ENCODE measurements around the gene TPRKB. TPM values are rescaled to one million over a fixed set of nuclear protein-coding genes. Genes with fewer than 3 reads are reported as not detected.
"Not testable (repeated sequence)": the region's sequence is repeated elsewhere in the genome, so short reads cannot be mapped to it uniquely, and the experiment has no call there.

Gene TPRKB
- total RNA-seq, 1 donor from 2014 or later = 46.8 TPM

DNA sequence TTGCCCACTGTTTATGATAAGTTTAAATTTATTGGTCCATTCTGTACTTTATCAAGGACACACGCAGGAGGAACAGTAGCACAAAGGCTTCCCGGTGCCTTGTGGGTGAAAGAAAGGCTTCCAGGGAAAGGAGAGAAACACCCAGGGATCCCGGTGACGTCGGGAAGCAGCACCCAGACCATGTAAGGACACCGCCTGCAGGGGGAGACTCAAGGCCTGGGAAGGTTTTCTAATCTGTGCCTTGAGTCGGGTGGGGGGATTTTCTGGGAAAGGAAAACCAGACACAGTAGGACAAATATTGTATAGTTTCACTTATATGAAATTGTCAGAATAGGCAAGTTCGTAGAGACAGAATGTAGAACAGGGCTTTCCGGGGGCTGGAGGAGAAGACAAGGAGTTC, 52.2 kb downstream of the TPRKB start:
- H3K4me1 Mint-ChIP-seq (ENCODE audit: low read depth); H3K36me3 Mint-ChIP-seq (ENCODE audit: insufficient read depth); H3K9me3 Mint-ChIP-seq (ENCODE audit: low read depth); H3K4me3 Mint-ChIP-seq (ENCODE audit: low read depth); DNase-seq (ENCODE audit: low spot score, unreplicated experiment); H3K27ac Mint-ChIP-seq: not testable (repeated sequence)
- H3K27me3 Mint-ChIP-seq = peaks cover 26% of the 10 kb centered on the region
- peak; percentile 40 for TF ChIP-seq CTCF (IDR thresholded peaks at IDR 0.05; ENCODE audit: unreplicated experiment)

GRCh38 chr2:73684325-73684724, 52.8 kb downstream of the TPRKB start:
- H3K4me1 Mint-ChIP-seq (ENCODE audit: low read depth); H3K4me3 Mint-ChIP-seq (ENCODE audit: low read depth); DNase-seq (ENCODE audit: low spot score, unreplicated experiment); H3K36me3 Mint-ChIP-seq (ENCODE audit: insufficient read depth); H3K9me3 Mint-ChIP-seq (ENCODE audit: low read depth); H3K27ac Mint-ChIP-seq: not testable (repeated sequence)
- H3K27me3 Mint-ChIP-seq = peaks cover 26% of the 10 kb centered on the region

DNA sequence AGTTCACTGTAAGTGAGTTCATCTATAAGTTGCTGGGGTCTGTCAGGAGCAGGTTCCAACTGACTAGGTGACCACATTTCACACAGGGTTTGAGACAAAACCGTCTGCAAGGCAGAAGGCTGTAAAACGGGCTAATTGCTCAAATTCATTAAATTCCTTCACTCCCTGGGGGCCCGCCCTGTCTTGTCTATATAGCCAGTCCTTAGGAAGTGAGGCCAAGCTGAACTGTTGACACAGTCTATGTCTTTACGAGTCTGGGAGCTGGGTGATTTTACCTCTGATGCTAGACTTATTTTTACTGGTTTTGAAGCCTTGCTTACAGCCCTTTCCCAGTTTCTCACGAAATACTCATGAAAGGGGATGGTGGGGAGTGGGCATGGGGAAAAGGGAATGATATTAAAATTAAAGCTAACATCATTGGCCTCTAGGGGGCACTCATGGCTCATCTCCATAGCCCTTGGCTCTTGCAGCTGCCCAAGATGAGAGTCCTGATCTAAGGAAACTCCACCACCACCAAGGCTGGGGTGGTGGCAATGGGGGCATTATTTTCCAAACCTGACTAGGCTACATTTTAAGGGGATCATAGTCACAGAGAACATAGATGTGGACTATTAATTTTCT, 57.1 kb downstream of the TPRKB start:
- not testable (repeated sequence) for H3K36me3 Mint-ChIP-seq (ENCODE audit: insufficient read depth); H3K9me3 Mint-ChIP-seq (ENCODE audit: low read depth); H3K4me3 Mint-ChIP-seq (ENCODE audit: low read depth); H3K4me1 Mint-ChIP-seq (ENCODE audit: low read depth); H3K27ac Mint-ChIP-seq; DNase-seq (ENCODE audit: low spot score, unreplicated experiment)
- peak; percentile 70 for TF ChIP-seq CTCF (IDR thresholded peaks at IDR 0.05; ENCODE audit: unreplicated experiment)
- H3K27me3 Mint-ChIP-seq = peaks cover 21% of the 10 kb centered on the region

Other genes starting within 250 kb of the TPRKB start
- not detected in 2 replicates for gene NAT8, start 94.9 kb downstream of the TPRKB start, total RNA-seq
- 22.2 and 25.0 TPM in 2 replicates for gene DUSP11, start 42.8 kb upstream of the TPRKB start, total RNA-seq
- not detected in 2 replicates for gene C2orf78, start 46.8 kb upstream of the TPRKB start, total RNA-seq
- gene STAMBP, start 91.6 kb upstream of the TPRKB start, total RNA-seq = 39.0 and 39.4 TPM in 2 replicates
- 0.19 and 0.31 TPM in 2 replicates for gene ACTG2, start 155.7 kb upstream of the TPRKB start, total RNA-seq
- 63.8 and 66.9 TPM in 2 replicates for gene DGUOK, start 189.5 kb upstream of the TPRKB start, total RNA-seq
- 38.2 and 40.7 TPM in 2 replicates for gene TET3, start 247.6 kb upstream of the TPRKB start, total RNA-seq

Measured in progenitor cell of endocrine pancreas (in vitro differentiated cells).